BE2C (cell line): Measurements from ENCODE around the gene TBCEL.

ENCODE experiments used
- DNase-seq: peaks from one replicate; pipeline ENCODE4 v3.0.0-alpha.2; 2020
- H3K27me3 ChIP-seq: fragments of 250-450 bp; sonication (Bioruptor Pico); 2 replicates; pipeline ENCODE4 v1.5.1; 2020; ENCODE audit warnings: mild to moderate bottlenecking
- H3K36me3 ChIP-seq: fragments of 250-450 bp; sonication (Bioruptor Pico); 2 replicates; pipeline ENCODE4 v1.5.1; 2020; ENCODE audit warnings: mild to moderate bottlenecking
- H3K4me1 ChIP-seq: fragments of 250-450 bp; sonication (Bioruptor Pico); 2 replicates; pipeline ENCODE4 v1.5.1; 2020
- H3K4me3 ChIP-seq: 2 replicates; pipeline ENCODE4 v1.5.1; 2011; ENCODE audit warnings: low read depth, low read length
- H3K9me3 ChIP-seq: fragments of 250-450 bp; sonication (Bioruptor Pico); 2 replicates; pipeline ENCODE4 v1.5.1; 2020
- CTCF ChIP-seq: IDR thresholded peaks from 2 replicates; pipeline ENCODE4 v1.5.1; 2012; ENCODE audit warnings: mild to moderate bottlenecking, low read depth, low read length

The TBCEL gene

DNA sequence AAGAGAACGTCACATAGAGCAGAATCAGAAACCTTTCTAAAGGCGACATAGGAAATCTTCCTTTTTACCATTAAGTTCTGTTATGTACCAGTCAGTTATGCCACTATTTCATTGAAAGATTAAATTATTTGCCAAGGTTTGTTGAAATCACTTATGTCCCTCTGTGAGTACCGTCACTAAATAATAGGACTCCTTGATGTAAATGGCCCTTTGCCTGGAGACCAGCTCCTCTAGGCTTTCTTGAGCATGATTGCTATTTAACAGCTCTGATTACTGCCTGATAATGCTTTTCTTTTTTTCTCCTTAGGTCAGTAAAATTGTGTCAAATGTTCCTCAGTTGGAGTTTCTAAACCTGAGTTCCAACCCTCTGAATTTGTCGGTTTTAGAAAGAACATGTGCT, 29.3 kb downstream of the TBCEL start:
- no peaks in the 10 kb centered on the region for H3K4me1 ChIP-seq
- H3K4me3 ChIP-seq, result no peak overlapping the region
- peaks cover 61% of the 10 kb centered on the region for H3K36me3 ChIP-seq
- no peaks in the 10 kb centered on the region for H3K27me3 ChIP-seq
- no peaks in the 10 kb centered on the region for H3K9me3 ChIP-seq
- DNase-seq, result no peak
- no peak for TF ChIP-seq CTCF

GRCh38 chr11:121054266-121054665, 30.4 kb downstream of the TBCEL start:
- no peak overlapping the region for H3K4me3 ChIP-seq
- TF ChIP-seq CTCF, result no peak
- H3K36me3 ChIP-seq, result peaks cover 56% of the 10 kb centered on the region
- DNase-seq, result no peak
- no peaks in the 10 kb centered on the region for H3K27me3 ChIP-seq
- no peaks in the 10 kb centered on the region for H3K4me1 ChIP-seq
- H3K9me3 ChIP-seq, result no peaks in the 10 kb centered on the region

DNA sequence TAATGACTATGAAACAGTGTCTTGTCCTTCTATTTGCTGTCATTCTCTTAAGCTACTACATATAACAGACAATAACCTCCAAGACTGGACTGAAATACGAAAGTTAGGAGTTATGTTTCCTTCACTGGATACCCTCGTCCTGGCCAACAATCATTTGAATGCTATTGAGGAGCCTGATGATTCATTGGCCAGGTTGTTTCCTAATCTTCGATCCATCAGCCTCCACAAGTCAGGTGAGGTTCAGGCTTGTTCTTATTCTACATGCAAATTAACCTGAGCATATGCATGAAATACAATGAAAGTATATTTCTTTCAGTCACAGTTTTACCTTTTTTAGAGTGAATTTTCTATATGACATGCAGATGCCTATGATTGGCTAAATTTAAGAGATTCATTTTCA, 31.2 kb downstream of the TBCEL start:
- no peak for TF ChIP-seq CTCF
- DNase-seq, result no peak
- Histone ChIP-seq H3K27me3 (no peaks in the 10 kb centered on the region), H3K9me3 (no peaks in the 10 kb centered on the region), H3K4me3 (no peak overlapping the region), H3K36me3 (peaks cover 56% of the 10 kb centered on the region), H3K4me1 (no peaks in the 10 kb centered on the region)

GRCh38 chr11:121057922-121058321, 34.0 kb downstream of the TBCEL start:
- DNase-seq, result no peak
- H3K9me3 ChIP-seq, result no peaks in the 10 kb centered on the region
- no peaks in the 10 kb centered on the region for H3K27me3 ChIP-seq
- H3K4me3 ChIP-seq, result no peak overlapping the region
- TF ChIP-seq CTCF, result no peak
- no peaks in the 10 kb centered on the region for H3K4me1 ChIP-seq
- H3K36me3 ChIP-seq, result peaks cover 52% of the 10 kb centered on the region

- H3K4me3 ChIP-seq, result no peak overlapping the region
- H3K4me1 ChIP-seq, result no peaks in the 10 kb centered on the region
- H3K9me3 ChIP-seq, result no peaks in the 10 kb centered on the region
- no peak for DNase-seq
- H3K36me3 ChIP-seq, result peaks cover 49% of the 10 kb centered on the region
- TF ChIP-seq CTCF, result no peak
- no peaks in the 10 kb centered on the region for H3K27me3 ChIP-seq
Observed at GRCh38 chr11:121058941-121059340, 35.0 kb downstream of the TBCEL start.

GRCh38 chr11:121059605-121060004, 35.7 kb downstream of the TBCEL start:
- H3K36me3 ChIP-seq, result peaks cover 49% of the 10 kb centered on the region
- no peak for DNase-seq

More at GRCh38 chr11:121059605-121060004, 35.7 kb downstream of the TBCEL start:
- TF ChIP-seq CTCF, result no peak
- no peaks in the 10 kb centered on the region for H3K4me1 ChIP-seq
- H3K9me3 ChIP-seq, result no peaks in the 10 kb centered on the region
- H3K27me3 ChIP-seq, result no peaks in the 10 kb centered on the region
- no peak overlapping the region for H3K4me3 ChIP-seq
